DOHH2 (cell line): Measurements from ENCODE around the gene FNIP2.

Experiments
- CTCF ChIP-seq: fragments of 200-600 bp; sonication (generic); IDR thresholded peaks from one replicate; pipeline ENCODE4 v1.5.1; 2014; ENCODE audit warnings: antibody characterized with exemption, mild to moderate bottlenecking, low read depth, low read length; ENCODE audit not compliant: poor library complexity, severe bottlenecking
- EZH2phosphoT487 ChIP-seq: fragments of 200-600 bp; sonication (generic); IDR thresholded peaks from 2 replicates; pipeline ENCODE4 v1.6.1; 2017; ENCODE audit warnings: borderline replicate concordance, mild to moderate bottlenecking, antibody characterized with exemption, low read length, moderate library complexity, mixed read lengths

- TF ChIP-seq CTCF, result no peak
- no peak for TF ChIP-seq EZH2phosphoT487
These were observed 92.0 kb downstream of the FNIP2 start for GRCh38 chr4:158860856-158861255.
